ENCODE results near the gene KLHL10. TPM values are rescaled to one million over a fixed set of nuclear protein-coding genes. Genes with fewer than 3 reads are reported as not detected.

Gene KLHL10
- total RNA-seq, 1 experiment from 2014 or later: not detected

DNA sequence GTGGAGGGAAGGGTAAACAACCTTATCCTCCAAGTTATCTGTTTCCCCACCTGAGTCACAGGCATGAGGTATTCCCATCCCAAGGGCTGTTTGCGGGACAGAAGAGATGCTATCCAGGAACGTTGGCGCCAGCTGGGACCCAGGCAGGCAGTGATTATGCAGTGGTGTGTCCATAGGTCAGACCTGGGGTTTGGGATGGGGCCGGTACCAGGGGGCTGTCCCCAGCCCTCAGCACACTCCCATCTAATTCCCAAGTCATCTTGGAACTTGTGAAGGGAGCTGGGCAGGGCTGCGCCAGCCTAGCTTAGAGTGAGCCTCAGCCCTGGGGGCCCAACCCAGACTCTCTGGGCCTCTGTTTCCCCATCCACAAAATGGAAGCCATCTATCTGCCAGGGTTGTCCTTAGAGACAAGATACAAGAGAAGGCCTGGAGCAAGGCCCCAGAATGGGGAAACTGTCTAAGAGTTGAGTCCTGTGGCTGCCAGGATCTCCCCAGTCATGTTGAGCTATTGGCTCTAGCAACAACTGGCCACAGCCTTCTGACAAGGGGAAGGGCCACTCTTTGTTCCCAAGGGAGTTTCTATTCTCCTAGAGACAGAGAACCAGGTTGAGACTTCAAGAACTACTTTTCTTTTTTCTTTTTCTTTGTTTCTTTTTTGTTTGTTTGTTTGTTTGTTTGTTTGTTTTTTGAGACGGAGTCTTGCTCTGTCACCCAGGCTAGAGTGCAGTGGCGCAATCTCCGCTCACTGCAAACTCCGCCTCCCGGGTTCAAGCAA lies 41.3 kb upstream of the KLHL10 start:
- POLR2A ChIA-PET (ENCODE audit: unreplicated experiment): interaction anchor here (0.8 to 1.5 kb wide), 2 partner anchors 10 to 59 kb away, joined by 7 to 9 read pairs; partner anchors contain the start of gene JUP
- no peaks in the 10 kb centered on the region for H3K79me2 ChIP-seq (ENCODE audit: low read length)

DNA sequence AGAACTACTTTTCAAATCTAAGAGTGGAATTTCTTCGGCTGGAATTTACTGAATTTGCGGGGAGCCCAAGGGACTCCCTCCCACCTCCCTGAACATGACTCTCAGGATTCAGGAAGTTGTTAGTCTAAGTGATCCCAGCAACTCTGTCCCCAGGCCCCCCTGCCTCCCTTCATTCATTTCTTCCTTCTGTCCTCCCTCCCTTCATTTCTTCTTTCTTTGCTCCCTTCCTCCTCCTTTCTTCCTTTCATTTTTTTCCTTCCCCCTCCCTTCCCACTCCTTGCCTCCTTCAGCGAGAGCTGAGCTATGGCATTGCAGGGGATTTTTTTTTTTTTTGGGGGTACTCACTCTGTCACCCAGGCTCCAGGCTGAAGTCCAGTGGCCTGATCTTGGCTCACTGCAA lies 40.2 kb upstream of the KLHL10 start:
- Histone ChIP-seq H3K9me2 (replicated peaks; ENCODE audit: low read length) (no peaks in the 10 kb centered on the region), H2AFZ (ENCODE audit: low read length) (no peak overlapping the region), H3K9me3 (ENCODE audit: low read length) (no peaks in the 10 kb centered on the region), H3K36me3 (ENCODE audit: low read depth, low read length) (no peaks in the 10 kb centered on the region), H3K27ac (ENCODE audit: low read length) (no peak overlapping the region), H3K79me2 (ENCODE audit: low read length) (no peaks in the 10 kb centered on the region), H3K9ac (ENCODE audit: low read length) (no peak overlapping the region), H3K27me3 (ENCODE audit: low read length) (no peaks in the 10 kb centered on the region), H3F3A (ENCODE audit: low read length, unreplicated experiment) (no peaks in the 10 kb centered on the region), H4K20me1 (ENCODE audit: low read length) (no peaks in the 10 kb centered on the region), H3K4me2 (ENCODE audit: low read length) (no peak overlapping the region), H3K4me3 (ENCODE audit: low read length) (no peak overlapping the region), H3K4me1 (ENCODE audit: insufficient read depth, low read length) (peaks cover 46% of the 10 kb centered on the region)
- no peak for ATAC-seq
- no peak for DNase-seq
- ChIA-PET POLR2A (ENCODE audit: unreplicated experiment) (no interaction called here), CTCF (no interaction called here)
- BruUV-seq (replicated peaks): no TSS peak
- TF ChIP-seq EZH2 (IDR thresholded peaks at IDR 0.05; ENCODE audit: low read length, unreplicated experiment) (no peak), EZH2phosphoT487 (IDR thresholded peaks at IDR 0.05; ENCODE audit: borderline replicate concordance, low read length) (no peak)
- TF ChIP-seq, protein P1, sequence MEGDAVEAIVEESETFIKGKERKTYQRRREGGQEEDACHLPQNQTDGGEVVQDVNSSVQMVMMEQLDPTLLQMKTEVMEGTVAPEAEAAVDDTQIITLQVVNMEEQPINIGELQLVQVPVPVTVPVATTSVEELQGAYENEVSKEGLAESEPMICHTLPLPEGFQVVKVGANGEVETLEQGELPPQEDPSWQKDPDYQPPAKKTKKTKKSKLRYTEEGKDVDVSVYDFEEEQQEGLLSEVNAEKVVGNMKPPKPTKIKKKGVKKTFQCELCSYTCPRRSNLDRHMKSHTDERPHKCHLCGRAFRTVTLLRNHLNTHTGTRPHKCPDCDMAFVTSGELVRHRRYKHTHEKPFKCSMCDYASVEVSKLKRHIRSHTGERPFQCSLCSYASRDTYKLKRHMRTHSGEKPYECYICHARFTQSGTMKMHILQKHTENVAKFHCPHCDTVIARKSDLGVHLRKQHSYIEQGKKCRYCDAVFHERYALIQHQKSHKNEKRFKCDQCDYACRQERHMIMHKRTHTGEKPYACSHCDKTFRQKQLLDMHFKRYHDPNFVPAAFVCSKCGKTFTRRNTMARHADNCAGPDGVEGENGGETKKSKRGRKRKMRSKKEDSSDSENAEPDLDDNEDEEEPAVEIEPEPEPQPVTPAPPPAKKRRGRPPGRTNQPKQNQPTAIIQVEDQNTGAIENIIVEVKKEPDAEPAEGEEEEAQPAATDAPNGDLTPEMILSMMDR (conservative IDR thresholded peaks at IDR 0.05; ENCODE audit: low read depth, low read length): no peak
- intact Hi-C loops (cut with micrococcal nuclease): no loop called here

More for the DNA sequence above, 41.3 kb upstream of the KLHL10 start:
- Histone ChIP-seq H4K20me1 (ENCODE audit: low read length) (no peaks in the 10 kb centered on the region), H3K9ac (ENCODE audit: low read length) (no peak overlapping the region), H3K4me1 (ENCODE audit: insufficient read depth, low read length) (peaks cover 51% of the 10 kb centered on the region), H3K9me2 (replicated peaks; ENCODE audit: low read length) (no peaks in the 10 kb centered on the region), H3K36me3 (ENCODE audit: low read depth, low read length) (no peaks in the 10 kb centered on the region), H3K4me2 (ENCODE audit: low read length) (no peak overlapping the region), H3F3A (ENCODE audit: low read length, unreplicated experiment) (no peaks in the 10 kb centered on the region), H2AFZ (ENCODE audit: low read length) (no peak overlapping the region), H3K4me3 (ENCODE audit: low read length) (no peak overlapping the region), H3K9me3 (ENCODE audit: low read length) (no peaks in the 10 kb centered on the region), H3K27me3 (ENCODE audit: low read length) (no peaks in the 10 kb centered on the region), H3K27ac (ENCODE audit: low read length) (peak overlapping the region; percentile 44)
- ATAC-seq: no peak
- intact Hi-C loops (cut with micrococcal nuclease): no loop called here
- BruUV-seq (replicated peaks): no TSS peak
- no peak for TF ChIP-seq EZH2 (IDR thresholded peaks at IDR 0.05; ENCODE audit: low read length, unreplicated experiment)
- CTCF ChIA-PET: no interaction called here
- peak; percentile 67 for DNase-seq

DNA sequence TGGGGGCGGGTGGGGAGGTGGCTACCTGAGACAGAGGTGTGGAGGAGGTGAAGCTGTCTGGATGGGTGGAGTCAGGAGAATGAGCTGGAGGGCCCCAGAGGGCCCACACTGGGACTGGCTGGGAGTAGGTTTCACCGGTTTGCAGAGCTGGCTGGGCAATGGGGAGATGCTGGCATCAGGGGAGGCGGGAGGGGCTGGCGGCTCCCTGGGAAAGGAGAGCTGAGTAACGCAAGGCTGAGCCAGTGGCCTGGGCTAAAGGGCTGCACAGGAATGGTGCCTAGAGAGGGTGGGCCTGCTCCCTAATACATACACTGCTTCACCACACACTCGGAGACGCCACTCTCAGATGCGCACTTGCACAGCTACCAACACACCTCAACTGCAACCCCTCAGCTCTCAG lies 38.3 kb upstream of the KLHL10 start:
- DNase-seq (peak; percentile 31), ATAC-seq (no peak)
- no peaks in the 10 kb centered on the region for H3F3A ChIP-seq (ENCODE audit: low read length, unreplicated experiment)
- peak overlapping the region; percentile 50 for H3K27ac ChIP-seq (ENCODE audit: low read length)
- intact Hi-C loops (cut with micrococcal nuclease): no loop called here
- H3K9ac ChIP-seq (ENCODE audit: low read length): no peak overlapping the region
- H3K9me2 ChIP-seq (replicated peaks; ENCODE audit: low read length): no peaks in the 10 kb centered on the region
- POLR2A ChIA-PET (ENCODE audit: unreplicated experiment): interaction anchor here (0.6 to 1.1 kb wide), 2 partner anchors 13 to 984 kb away, joined by 3 to 4 read pairs; partner anchors contain the start of gene JUP
- H3K4me3 ChIP-seq (ENCODE audit: low read length): no peak overlapping the region
- BruUV-seq (replicated peaks): no TSS peak
- peaks cover 30% of the 10 kb centered on the region for H3K4me1 ChIP-seq (ENCODE audit: insufficient read depth, low read length)
- H3K4me2 ChIP-seq (ENCODE audit: low read length): no peak overlapping the region
- no peaks in the 10 kb centered on the region for H3K9me3 ChIP-seq (ENCODE audit: low read length)
- H3K27me3 ChIP-seq (ENCODE audit: low read length): no peaks in the 10 kb centered on the region
- no peaks in the 10 kb centered on the region for H3K36me3 ChIP-seq (ENCODE audit: low read depth, low read length)
- H4K20me1 ChIP-seq (ENCODE audit: low read length): no peaks in the 10 kb centered on the region
- CTCF ChIA-PET: no interaction called here
- H3K79me2 ChIP-seq (ENCODE audit: low read length): no peaks in the 10 kb centered on the region
- TF ChIP-seq, protein P1 (conservative IDR thresholded peaks at IDR 0.05; ENCODE audit: low read depth, low read length): no peak
- no peak for TF ChIP-seq EZH2phosphoT487 (IDR thresholded peaks at IDR 0.05; ENCODE audit: borderline replicate concordance, low read length)
- TF ChIP-seq EZH2 (IDR thresholded peaks at IDR 0.05; ENCODE audit: low read length, unreplicated experiment): no peak
- no peak overlapping the region for H2AFZ ChIP-seq (ENCODE audit: low read length)

All from PC-3 (cell line).